Panc1 (cell line): Measurements from ENCODE around the gene CAAP1. TPM values are rescaled to one million over a fixed set of nuclear protein-coding genes. Genes with fewer than 3 reads are reported as not detected.

Experiments used
- ATAC-seq: fragments of 200-7000 bp; cut with Tn5 transposase; 2 replicates; pipeline ENCODE4 v1.9.1; 2020; ENCODE audit warnings: mild to moderate bottlenecking, moderate library complexity
- Bru-seq: library from RNA; stranded (reverse); fragments of 400-500 nt; gene quantifications from one replicate; lab custom pipeline; 2021; lab: Mats Ljungman, UMichigan
- BruChase-seq, 2 experiments: library from RNA; stranded (reverse); fragments of 400-500 nt; gene quantifications; one replicate each; lab custom pipeline; 2021; lab: Mats Ljungman, UMichigan
- BruUV-seq: library from RNA; stranded (reverse); fragments of 400-500 nt; replicated peaks from 2 replicates; lab custom pipeline; 2021; lab: Mats Ljungman, UMichigan
- CTCF ChIA-PET: fragments of 300-600 bp; sonication (Branson Sonifier 250); formaldehyde crosslinking; loops from one replicate; lab custom pipeline; 2022; ENCODE audit warnings: antibody characterized with exemption; lab: Charles Lee
- POLR2A ChIA-PET: fragments of 300-600 bp; sonication (Branson Sonifier 250); formaldehyde crosslinking; loops from one replicate; lab custom pipeline; 2022; ENCODE audit warnings: antibody characterized with exemption; lab: Charles Lee
- DNase-seq: peaks from one replicate; pipeline ENCODE4 v3.0.0-alpha.2; 2010; ENCODE audit warnings: low read depth, low spot score
- H3K27ac ChIP-seq: 2 replicates; pipeline ENCODE4 v1.5.1; 2011; ENCODE audit warnings: mild to moderate bottlenecking, low read length, inconsistent platforms
- H3K27me3 ChIP-seq: fragments of 200-500 bp; sonication (Bioruptor generic); 2 replicates; pipeline ENCODE4 v1.6.0; 2014; ENCODE audit warnings: low read length, inconsistent platforms; ENCODE audit not compliant: control insufficient read depth, insufficient read depth
- H3K36me3 ChIP-seq: fragments of 200-500 bp; sonication (Bioruptor generic); 2 replicates; pipeline ENCODE4 v1.5.1; 2014; ENCODE audit warnings: inconsistent platforms, mild to moderate bottlenecking, low read length, moderate library complexity; ENCODE audit not compliant: control insufficient read depth, insufficient read depth
- H3K4me1 ChIP-seq: 2 replicates; pipeline ENCODE4 v1.5.1; 2011; ENCODE audit warnings: inconsistent platforms, mild to moderate bottlenecking, low read length, moderate library complexity; ENCODE audit not compliant: control insufficient read depth, insufficient read depth
- H3K4me3 ChIP-seq, 2 experiments: 2 replicates each; pipeline ENCODE4 v1.5.1; 2011 to 2012; ENCODE audit warnings: low read depth in 2 of 2, low read length in 2 of 2, mild to moderate bottlenecking in 2 of 2, inconsistent platforms in 1 of 2, moderate library complexity in 1 of 2
- H3K9me3 ChIP-seq: fragments of 200-500 bp; sonication (Bioruptor generic); 2 replicates; pipeline ENCODE4 v1.5.1; 2014; ENCODE audit warnings: low read depth, mild to moderate bottlenecking, inconsistent platforms, low read length, moderate library complexity; ENCODE audit not compliant: control insufficient read depth, insufficient read depth
- POLR2AphosphoS5 ChIP-seq: IDR thresholded peaks from 2 replicates; pipeline ENCODE4 v1.6.1; 2012; ENCODE audit warnings: mild to moderate bottlenecking, low read depth, low read length, moderate library complexity
- SIN3A ChIP-seq: IDR thresholded peaks from 2 replicates; pipeline ENCODE4 v1.6.1; 2012; ENCODE audit warnings: low read depth, mild to moderate bottlenecking, low read length, moderate library complexity, borderline replicate concordance; ENCODE audit not compliant: insufficient read depth
- TCF7L2 ChIP-seq: IDR thresholded peaks from 2 replicates; pipeline ENCODE4 v1.6.1; 2011; ENCODE audit warnings: mild to moderate bottlenecking, low read depth, low read length, inconsistent platforms
- in situ Hi-C: cut with HindIII; loops from 2 replicates; pipeline ENCODE4 v1.10.0; 2016; ENCODE audit warnings: low sequenced_read_pairs, low pct_unique_long_range_greater_than_20kb
- intact Hi-C: fragments of 100-400 bp; cut with micrococcal nuclease; formaldehyde crosslinking; loops from one replicate; pipeline ENCODE4 v1.10.0; 2022; ENCODE audit not compliant: unreplicated experiment
- long read RNA-seq: library from polyadenylated mRNA; unstranded; transcript quantifications from one replicate; pipeline ENCODE4 v2.0.0, GENCODE V29; 2021; ENCODE audit not compliant: unreplicated experiment
- polyA plus RNA-seq: library from polyadenylated mRNA; unstranded; fragments of >200 nt; gene quantifications from one replicate; pipeline ENCODE4 v1.2.1, GENCODE V29; 2012; ENCODE audit warnings: missing spikeins; ENCODE audit not compliant: insufficient read length
- total RNA-seq: library from RNA; stranded (reverse); gene quantifications from one replicate; pipeline ENCODE4 v1.2.1, GENCODE V29; 2021; ENCODE audit not compliant: unreplicated experiment
- TF ChIP-seq, protein P1 (sequence below): fragments of 450-650 bp; IDR thresholded peaks from 2 replicates; pipeline ENCODE4 v1.5.1; 2017; ENCODE audit warnings: mild to moderate bottlenecking
- TF ChIP-seq, protein P2 (sequence below), 2 experiments: IDR thresholded peaks; 2 replicates each; pipeline ENCODE4 v1.6.1; 2011 to 2012; ENCODE audit warnings: low read depth in 2 of 2, control low read depth in 1 of 2, low read length in 1 of 2, mild to moderate bottlenecking in 1 of 2, moderate library complexity in 1 of 2; ENCODE audit not compliant: insufficient read depth in 1 of 2

The CAAP1 gene, protein sequence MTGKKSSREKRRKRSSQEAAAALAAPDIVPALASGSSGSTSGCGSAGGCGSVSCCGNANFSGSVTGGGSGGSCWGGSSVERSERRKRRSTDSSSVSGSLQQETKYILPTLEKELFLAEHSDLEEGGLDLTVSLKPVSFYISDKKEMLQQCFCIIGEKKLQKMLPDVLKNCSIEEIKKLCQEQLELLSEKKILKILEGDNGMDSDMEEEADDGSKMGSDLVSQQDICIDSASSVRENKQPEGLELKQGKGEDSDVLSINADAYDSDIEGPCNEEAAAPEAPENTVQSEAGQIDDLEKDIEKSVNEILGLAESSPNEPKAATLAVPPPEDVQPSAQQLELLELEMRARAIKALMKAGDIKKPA
- 7.2 TPM for total RNA-seq
- 15.2 TPM for polyA plus RNA-seq
- percentile 63 among the genes with signal in this experiment for Bru-seq, nascent RNA
- BruChase-seq, experiment 1, labeled RNA remaining after a 2-hour chase = percentile 61 among the genes with signal in this experiment
- BruChase-seq, experiment 2, labeled RNA remaining after a 6-hour chase = percentile 65 among the genes with signal in this experiment
- long read RNA-seq, transcript CAAP1-201 (6 exons, 2,791 nt) = major isoform, 24 of 31 reads
- long read RNA-seq, transcript CAAP1-206 (6 exons, 1,532 nt) = minor isoform, 5 of 31 reads
- long read RNA-seq, partial matches to known transcripts = 1 of 31 reads
- long read RNA-seq, other reads (novel, unspliced or antisense) = 0 of 31 reads

DNA sequence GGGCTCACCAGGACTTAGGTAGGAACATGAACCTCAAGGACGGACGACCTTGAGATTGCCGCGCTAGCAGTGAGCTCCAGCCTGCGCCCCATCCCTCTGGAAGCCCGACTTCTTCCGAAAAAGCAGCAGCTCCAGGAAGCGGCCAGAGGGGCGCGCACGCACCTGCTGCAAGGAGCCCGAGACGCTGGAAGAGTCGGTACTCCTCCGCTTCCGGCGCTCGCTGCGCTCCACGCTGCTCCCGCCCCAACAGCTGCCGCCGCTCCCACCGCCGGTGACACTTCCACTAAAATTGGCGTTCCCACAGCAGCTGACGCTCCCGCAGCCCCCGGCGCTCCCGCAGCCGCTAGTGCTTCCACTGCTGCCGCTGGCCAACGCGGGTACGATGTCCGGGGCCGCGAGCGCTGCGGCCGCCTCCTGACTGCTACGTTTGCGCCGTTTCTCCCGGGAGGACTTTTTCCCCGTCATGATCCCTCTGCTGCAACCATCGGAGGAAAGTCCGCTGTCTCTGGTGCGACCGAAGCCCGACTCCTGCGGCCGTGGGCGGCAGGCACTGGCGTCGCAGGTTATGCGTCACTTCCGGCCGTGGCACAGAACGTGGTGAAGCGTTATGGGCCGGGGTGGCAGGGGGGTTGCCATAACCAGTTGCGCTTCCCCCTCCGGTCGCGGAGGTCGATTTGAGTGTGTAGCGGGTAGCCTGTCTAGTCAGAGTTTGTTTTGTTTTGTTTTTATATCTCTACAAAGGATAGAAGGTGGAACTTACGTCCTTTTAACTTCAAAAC lies at the start of gene CAAP1:
TSS of gene CAAP1 (minus strand) at position 552 of the 779 bp plus-strand sequence. CDS start at position 465, 87 bp downstream.
- in situ Hi-C loops (no loop called here), intact Hi-C loops (no loop called here)
- peak; percentile 20 for DNase-seq
- Histone ChIP-seq H3K4me3 (peak within 1 kb of the TSS; percentile 64 to 75), H3K4me1 (no peaks in the 10 kb centered on the region), H3K27ac (peak within 1 kb of the TSS; percentile 82), H3K9me3 (no peaks in the 10 kb centered on the region), H3K36me3 (peaks cover 2% of the 10 kb centered on the region; the same call in 1 of the 2 replicates), H3K27me3 (no peaks in the 10 kb centered on the region)
- POLR2A ChIA-PET = no interaction called here
- TF ChIP-seq, protein P1, sequence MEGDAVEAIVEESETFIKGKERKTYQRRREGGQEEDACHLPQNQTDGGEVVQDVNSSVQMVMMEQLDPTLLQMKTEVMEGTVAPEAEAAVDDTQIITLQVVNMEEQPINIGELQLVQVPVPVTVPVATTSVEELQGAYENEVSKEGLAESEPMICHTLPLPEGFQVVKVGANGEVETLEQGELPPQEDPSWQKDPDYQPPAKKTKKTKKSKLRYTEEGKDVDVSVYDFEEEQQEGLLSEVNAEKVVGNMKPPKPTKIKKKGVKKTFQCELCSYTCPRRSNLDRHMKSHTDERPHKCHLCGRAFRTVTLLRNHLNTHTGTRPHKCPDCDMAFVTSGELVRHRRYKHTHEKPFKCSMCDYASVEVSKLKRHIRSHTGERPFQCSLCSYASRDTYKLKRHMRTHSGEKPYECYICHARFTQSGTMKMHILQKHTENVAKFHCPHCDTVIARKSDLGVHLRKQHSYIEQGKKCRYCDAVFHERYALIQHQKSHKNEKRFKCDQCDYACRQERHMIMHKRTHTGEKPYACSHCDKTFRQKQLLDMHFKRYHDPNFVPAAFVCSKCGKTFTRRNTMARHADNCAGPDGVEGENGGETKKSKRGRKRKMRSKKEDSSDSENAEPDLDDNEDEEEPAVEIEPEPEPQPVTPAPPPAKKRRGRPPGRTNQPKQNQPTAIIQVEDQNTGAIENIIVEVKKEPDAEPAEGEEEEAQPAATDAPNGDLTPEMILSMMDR = peak; percentile 32
- TF ChIP-seq TCF7L2 (no peak), POLR2AphosphoS5 (peak; percentile 43)
- CTCF ChIA-PET = interaction anchor here (0.7 kb wide), 1 partner anchor 139 kb away, joined by 5 read pairs; no protein-coding TSS in a partner anchor
- no TSS peak for BruUV-seq
- ATAC-seq = peak; percentile 98

DNA sequence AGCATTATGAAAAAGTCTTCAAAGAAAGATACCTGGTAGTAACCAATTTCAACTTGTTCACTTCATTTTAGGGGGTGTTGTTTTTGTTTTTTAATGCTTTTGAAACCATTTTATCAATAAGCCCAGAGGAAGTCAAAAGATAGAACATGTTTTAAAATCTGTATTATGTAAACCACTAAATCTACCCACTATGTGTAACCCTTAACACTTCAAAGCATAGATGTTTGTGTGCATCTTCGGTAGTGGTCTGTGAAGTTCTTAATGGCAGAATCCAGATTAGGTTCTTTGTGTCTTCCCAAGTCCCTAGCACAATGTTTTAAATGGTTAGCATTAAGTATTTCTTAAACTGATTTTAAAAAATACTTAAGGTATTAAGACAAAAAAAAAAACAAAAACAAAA lies 48.2 kb upstream of the CAAP1 start:
- Histone ChIP-seq H3K36me3 (no peaks in the 10 kb centered on the region; the same call in 1 of the 2 replicates), H3K9me3 (no peaks in the 10 kb centered on the region), H3K27me3 (no peaks in the 10 kb centered on the region), H3K4me3 (no peak overlapping the region), H3K4me1 (no peaks in the 10 kb centered on the region; the same call in 1 of the 2 replicates), H3K27ac (no peak overlapping the region)
- intact Hi-C loops (no loop called here), in situ Hi-C loops (no loop called here)
- TF ChIP-seq, protein P2, sequence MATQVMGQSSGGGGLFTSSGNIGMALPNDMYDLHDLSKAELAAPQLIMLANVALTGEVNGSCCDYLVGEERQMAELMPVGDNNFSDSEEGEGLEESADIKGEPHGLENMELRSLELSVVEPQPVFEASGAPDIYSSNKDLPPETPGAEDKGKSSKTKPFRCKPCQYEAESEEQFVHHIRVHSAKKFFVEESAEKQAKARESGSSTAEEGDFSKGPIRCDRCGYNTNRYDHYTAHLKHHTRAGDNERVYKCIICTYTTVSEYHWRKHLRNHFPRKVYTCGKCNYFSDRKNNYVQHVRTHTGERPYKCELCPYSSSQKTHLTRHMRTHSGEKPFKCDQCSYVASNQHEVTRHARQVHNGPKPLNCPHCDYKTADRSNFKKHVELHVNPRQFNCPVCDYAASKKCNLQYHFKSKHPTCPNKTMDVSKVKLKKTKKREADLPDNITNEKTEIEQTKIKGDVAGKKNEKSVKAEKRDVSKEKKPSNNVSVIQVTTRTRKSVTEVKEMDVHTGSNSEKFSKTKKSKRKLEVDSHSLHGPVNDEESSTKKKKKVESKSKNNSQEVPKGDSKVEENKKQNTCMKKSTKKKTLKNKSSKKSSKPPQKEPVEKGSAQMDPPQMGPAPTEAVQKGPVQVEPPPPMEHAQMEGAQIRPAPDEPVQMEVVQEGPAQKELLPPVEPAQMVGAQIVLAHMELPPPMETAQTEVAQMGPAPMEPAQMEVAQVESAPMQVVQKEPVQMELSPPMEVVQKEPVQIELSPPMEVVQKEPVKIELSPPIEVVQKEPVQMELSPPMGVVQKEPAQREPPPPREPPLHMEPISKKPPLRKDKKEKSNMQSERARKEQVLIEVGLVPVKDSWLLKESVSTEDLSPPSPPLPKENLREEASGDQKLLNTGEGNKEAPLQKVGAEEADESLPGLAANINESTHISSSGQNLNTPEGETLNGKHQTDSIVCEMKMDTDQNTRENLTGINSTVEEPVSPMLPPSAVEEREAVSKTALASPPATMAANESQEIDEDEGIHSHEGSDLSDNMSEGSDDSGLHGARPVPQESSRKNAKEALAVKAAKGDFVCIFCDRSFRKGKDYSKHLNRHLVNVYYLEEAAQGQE (IDR thresholded peaks at IDR 0.05; ENCODE audit: insufficient read depth in 1 of 2, low read depth in 2 of 2, low read length in 1 of 2) = no peak
- TF ChIP-seq TCF7L2 (no peak), POLR2AphosphoS5 (no peak), SIN3A (no peak)
- TF ChIP-seq, protein P1 = no peak
- ChIA-PET CTCF (no interaction called here), POLR2A (no interaction called here)
- BruUV-seq = no TSS peak
- ATAC-seq = no peak
- no peak for DNase-seq
